Bone marrow (tissue), 2 donors: ENCODE data around the gene AGAP2.
"Not testable (repeated sequence)": the region's sequence is repeated elsewhere in the genome, so short reads cannot be mapped to it uniquely, and the experiment has no call there.

Experiments used
- DNase-seq, 2 donors: peaks; one replicate each; lab custom pipeline; 2025; lab: John Stamatoyannopoulos, UW

The AGAP2 gene

GRCh38 chr12:57738661-57739237, at the start of gene AGAP2:
Gene AGAP2, minus strand, starts transcription at chr12:57738742. Its CDS starts 496 bp downstream, at chr12:57738246.
- DNase-seq: no peak

- no peak for DNase-seq
Observed at GRCh38 chr12:57783861-57784260, 45.3 kb upstream of the AGAP2 start.

- no peak for DNase-seq
Observed at GRCh38 chr12:57783466-57783801, 44.9 kb upstream of the AGAP2 start.

- peak; percentile 89 to 90 for DNase-seq
Observed at GRCh38 chr12:57782608-57783465, 44.3 kb upstream of the AGAP2 start, which contains the start of gene TSFM. Gene TSFM, plus strand, starts transcription at chr12:57782787. Its CDS starts 15 bp downstream, at chr12:57782802.

- DNase-seq: no peak
Observed at GRCh38 chr12:57782243-57782607, 43.7 kb upstream of the AGAP2 start.

- DNase-seq: no peak
Observed at GRCh38 chr12:57781801-57782200, 43.3 kb upstream of the AGAP2 start.

- no peak for DNase-seq
Observed at GRCh38 chr12:57781244-57781643, 42.7 kb upstream of the AGAP2 start.

GRCh38 chr12:57780284-57780897, 41.8 kb upstream of the AGAP2 start:
- DNase-seq: no peak

- no peak for DNase-seq
Observed at GRCh38 chr12:57779736-57780135, 41.2 kb upstream of the AGAP2 start.

- no peak for DNase-seq
Observed at GRCh38 chr12:57777911-57778310, 39.4 kb upstream of the AGAP2 start.

- DNase-seq: no peak
Observed at GRCh38 chr12:57777367-57777766, 38.8 kb upstream of the AGAP2 start.

- no peak for DNase-seq
Observed at GRCh38 chr12:57776247-57776587, 37.7 kb upstream of the AGAP2 start.

- no peak for DNase-seq
Observed at GRCh38 chr12:57775563-57776246, 37.2 kb upstream of the AGAP2 start.

GRCh38 chr12:57775044-57775443, 36.5 kb upstream of the AGAP2 start:
- DNase-seq: no peak

GRCh38 chr12:57774634-57775033, 36.1 kb upstream of the AGAP2 start:
- not testable (repeated sequence) for DNase-seq

GRCh38 chr12:57772429-57773322, 34.1 kb upstream of the AGAP2 start, which contains the start of gene EEF1AKMT3:
Gene EEF1AKMT3, plus strand, starts transcription at chr12:57772614. Its CDS starts 111 bp downstream, at chr12:57772725.
- no peak for DNase-seq

- peak; percentile 75 to 81 for DNase-seq
Observed at GRCh38 chr12:57771873-57772428, 33.4 kb upstream of the AGAP2 start, which contains the start of gene METTL1. Gene METTL1, minus strand, starts transcription at chr12:57772105. Its CDS starts 22 bp downstream, at chr12:57772083.

- peak; percentile 30 to 75 for DNase-seq
Observed at GRCh38 chr12:57771236-57771872, 32.8 kb upstream of the AGAP2 start.

GRCh38 chr12:57770734-57771133, 32.2 kb upstream of the AGAP2 start:
- DNase-seq: no peak

- no peak for DNase-seq
Observed at GRCh38 chr12:57769594-57769993, 31.1 kb upstream of the AGAP2 start.

- no peak for DNase-seq
Observed at GRCh38 chr12:57767876-57768275, 29.3 kb upstream of the AGAP2 start.
